Testis (tissue), 3 donors: ENCODE data around the gene PDGFRA. TPM values are rescaled to one million over a fixed set of nuclear protein-coding genes. Genes with fewer than 3 reads are reported as not detected.

Experiments used
- DNase-seq: peaks from one replicate; pipeline ENCODE4 v3.0.0-alpha.2; 2019
- H3K27ac ChIP-seq, 2 donors: fragments of 200-600 bp; sonication (generic); one replicate each; pipeline ENCODE4 v1.5.1; 2019
- H3K27me3 ChIP-seq: fragments of 200-600 bp; sonication (generic); one replicate; pipeline ENCODE4 v1.5.1; 2019
- H3K36me3 ChIP-seq: fragments of 200-600 bp; sonication (generic); one replicate; pipeline ENCODE4 v1.5.1; 2017; ENCODE audit warnings: low read depth; ENCODE audit errors: missing control alignments
- H3K4me1 ChIP-seq: fragments of 200-600 bp; sonication (generic); one replicate; pipeline ENCODE4 v1.5.1; 2019
- H3K4me3 ChIP-seq, 2 donors: fragments of 200-600 bp; sonication (generic); one replicate each; pipeline ENCODE4 v1.5.1; 2017 to 2019
- H3K9me3 ChIP-seq: fragments of 200-600 bp; sonication (generic); one replicate; pipeline ENCODE4 v1.5.1; 2017
- POLR2A ChIP-seq: fragments of 450-650 bp; IDR thresholded peaks from one replicate; pipeline ENCODE4 v1.6.1; 2017; ENCODE audit warnings: antibody characterized with exemption, mild to moderate bottlenecking, moderate library complexity
- WGBS, 2 donors: methylation state at CpG; one replicate each; pipeline ENCODE4 v1.1.5; 2018; 5-methylcytosine and 5-hydroxymethylcytosine counted together
- intact Hi-C: fragments of 100-400 bp; cut with DNase I; formaldehyde crosslinking; loops from one replicate; pipeline ENCODE4 v1.15.1; 2023; ENCODE audit warnings: low total_unique reads
- polyA plus RNA-seq: library from polyadenylated mRNA; stranded (reverse); fragments of 350-450 nt; fragmentation: Illumina TruSeq; extraction: RNeasy Lipid Tissue Mini Kit (QIAGEN cat#74804); gene quantifications from one replicate; pipeline ENCODE4 v1.2.3, GENCODE V29; 2014; ENCODE audit warnings: low read depth, low replicate concordance; ENCODE audit not compliant: insufficient read depth
- total RNA-seq, 2 donors: library from RNA; depleted of rRNA; stranded (reverse); fragments of >200 nt; gene quantifications; one replicate each; pipeline ENCODE4 v1.2.3, GENCODE V29; 2016
- TF ChIP-seq, protein P1 (sequence below), 3 experiments: fragments of 450-650 bp in 2 of 3; fragments of 200-600 bp in 1 of 3; sonication (generic) in 1 of 3; IDR thresholded peaks; one replicate each; pipeline ENCODE4 v1.5.1; 2016 to 2019; ENCODE audit warnings: antibody characterized with exemption in 3 of 3, mild to moderate bottlenecking in 2 of 3, moderate library complexity in 1 of 3

PDGFRA gene
- total and polyA plus RNA-seq, 3 donors from 2014 or later, result 26.2 to 86.1 (median 46.5) TPM

DNA sequence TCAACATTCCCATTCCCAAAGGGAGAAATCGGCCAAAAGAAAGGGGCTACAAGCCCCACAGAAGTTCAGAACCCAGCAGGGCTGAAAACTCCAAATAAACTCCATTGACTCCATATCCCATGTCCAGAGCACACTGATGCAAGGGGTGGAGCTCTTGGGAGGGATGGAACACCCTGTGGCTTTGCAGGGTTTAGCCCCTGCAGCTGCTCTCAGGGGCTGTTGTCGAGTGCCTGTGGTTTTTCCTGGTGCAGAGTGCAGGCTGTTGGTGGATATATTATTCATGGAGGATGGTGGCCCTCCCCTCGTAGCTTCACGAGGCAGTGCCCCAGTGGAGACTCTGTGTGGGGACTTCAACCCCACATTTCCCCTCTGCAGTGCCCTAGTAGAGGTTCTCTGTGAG is 53.7 kb downstream of the PDGFRA start:
- no peak for DNase-seq
- Histone ChIP-seq H3K9me3 (no peaks in the 10 kb centered on the region), H3K36me3 (no peaks in the 10 kb centered on the region), H3K27me3 (no peaks in the 10 kb centered on the region), H3K27ac (no peak overlapping the region), H3K4me1 (no peaks in the 10 kb centered on the region), H3K4me3 (no peak overlapping the region)
- TF ChIP-seq, protein P1, sequence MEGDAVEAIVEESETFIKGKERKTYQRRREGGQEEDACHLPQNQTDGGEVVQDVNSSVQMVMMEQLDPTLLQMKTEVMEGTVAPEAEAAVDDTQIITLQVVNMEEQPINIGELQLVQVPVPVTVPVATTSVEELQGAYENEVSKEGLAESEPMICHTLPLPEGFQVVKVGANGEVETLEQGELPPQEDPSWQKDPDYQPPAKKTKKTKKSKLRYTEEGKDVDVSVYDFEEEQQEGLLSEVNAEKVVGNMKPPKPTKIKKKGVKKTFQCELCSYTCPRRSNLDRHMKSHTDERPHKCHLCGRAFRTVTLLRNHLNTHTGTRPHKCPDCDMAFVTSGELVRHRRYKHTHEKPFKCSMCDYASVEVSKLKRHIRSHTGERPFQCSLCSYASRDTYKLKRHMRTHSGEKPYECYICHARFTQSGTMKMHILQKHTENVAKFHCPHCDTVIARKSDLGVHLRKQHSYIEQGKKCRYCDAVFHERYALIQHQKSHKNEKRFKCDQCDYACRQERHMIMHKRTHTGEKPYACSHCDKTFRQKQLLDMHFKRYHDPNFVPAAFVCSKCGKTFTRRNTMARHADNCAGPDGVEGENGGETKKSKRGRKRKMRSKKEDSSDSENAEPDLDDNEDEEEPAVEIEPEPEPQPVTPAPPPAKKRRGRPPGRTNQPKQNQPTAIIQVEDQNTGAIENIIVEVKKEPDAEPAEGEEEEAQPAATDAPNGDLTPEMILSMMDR (IDR thresholded peaks at IDR 0.05), result no peak
- TF ChIP-seq POLR2A, result no peak
- intact Hi-C loops, result no loop called here
- WGBS, 2 donors, result 92 to 97% methylated on average over 4 of the region's 4 CpGs

DNA sequence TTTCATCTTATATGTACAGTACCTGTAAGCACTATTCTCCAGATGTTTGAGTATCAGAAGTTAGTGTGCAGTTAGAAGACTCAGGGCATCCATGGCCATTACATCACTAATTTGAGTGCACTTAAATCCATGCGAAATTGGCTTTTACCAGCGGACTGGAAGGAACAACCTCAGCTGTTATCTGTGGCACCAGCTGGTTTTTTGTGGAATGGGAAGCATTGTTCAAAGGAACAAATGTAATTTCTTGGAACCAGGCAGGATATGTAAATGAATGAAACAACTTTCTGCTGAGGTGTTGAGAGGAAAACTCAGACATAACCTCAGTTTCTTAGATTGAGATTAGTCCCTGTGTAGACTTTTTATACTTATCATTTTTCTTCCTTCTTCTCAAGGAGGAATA is 60.2 kb downstream of the PDGFRA start:
- no peak for DNase-seq
- Histone ChIP-seq H3K4me3 (no peak overlapping the region), H3K27me3 (no peaks in the 10 kb centered on the region), H3K36me3 (no peaks in the 10 kb centered on the region), H3K9me3 (no peaks in the 10 kb centered on the region), H3K27ac (no peak overlapping the region), H3K4me1 (no peaks in the 10 kb centered on the region)
- TF ChIP-seq POLR2A, result no peak
- TF ChIP-seq, protein P1 (IDR thresholded peaks at IDR 0.05), result no peak
- 85% methylated on average over 2 of the region's 2 CpGs for WGBS, 2 donors
- intact Hi-C loops, result no loop called here

DNA sequence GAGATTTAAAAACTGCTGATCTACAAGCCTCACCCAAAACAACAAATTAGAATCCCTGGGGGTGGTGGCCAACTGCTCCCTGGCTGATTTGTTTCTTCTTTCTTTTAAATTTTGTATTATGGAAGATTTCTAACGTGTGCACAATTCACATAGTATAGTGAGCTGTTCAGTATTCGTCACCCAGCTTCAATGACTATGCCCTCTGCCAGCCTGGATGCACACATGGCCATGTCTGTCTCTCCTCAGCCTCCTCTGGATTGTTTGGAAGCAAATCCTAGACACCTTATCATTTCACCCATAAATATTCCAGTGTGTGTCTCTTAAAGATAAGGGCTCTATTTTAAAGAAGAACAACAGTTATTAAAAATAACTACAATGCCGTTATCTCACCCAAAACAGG is 61.9 kb downstream of the PDGFRA start:
- H3K9me3 ChIP-seq, result no peaks in the 10 kb centered on the region
- DNase-seq, result no peak
- WGBS, 2 donors, result 76 to 84% methylated on average over 3 of the region's 3 CpGs
- no peaks in the 10 kb centered on the region for H3K4me1 ChIP-seq
- H3K4me3 ChIP-seq, result no peak overlapping the region
- no peak for TF ChIP-seq POLR2A
- TF ChIP-seq, protein P1 (IDR thresholded peaks at IDR 0.05), result no peak
- H3K36me3 ChIP-seq, result no peaks in the 10 kb centered on the region
- intact Hi-C loops, result no loop called here
- no peak overlapping the region for H3K27ac ChIP-seq
- no peaks in the 10 kb centered on the region for H3K27me3 ChIP-seq

DNA sequence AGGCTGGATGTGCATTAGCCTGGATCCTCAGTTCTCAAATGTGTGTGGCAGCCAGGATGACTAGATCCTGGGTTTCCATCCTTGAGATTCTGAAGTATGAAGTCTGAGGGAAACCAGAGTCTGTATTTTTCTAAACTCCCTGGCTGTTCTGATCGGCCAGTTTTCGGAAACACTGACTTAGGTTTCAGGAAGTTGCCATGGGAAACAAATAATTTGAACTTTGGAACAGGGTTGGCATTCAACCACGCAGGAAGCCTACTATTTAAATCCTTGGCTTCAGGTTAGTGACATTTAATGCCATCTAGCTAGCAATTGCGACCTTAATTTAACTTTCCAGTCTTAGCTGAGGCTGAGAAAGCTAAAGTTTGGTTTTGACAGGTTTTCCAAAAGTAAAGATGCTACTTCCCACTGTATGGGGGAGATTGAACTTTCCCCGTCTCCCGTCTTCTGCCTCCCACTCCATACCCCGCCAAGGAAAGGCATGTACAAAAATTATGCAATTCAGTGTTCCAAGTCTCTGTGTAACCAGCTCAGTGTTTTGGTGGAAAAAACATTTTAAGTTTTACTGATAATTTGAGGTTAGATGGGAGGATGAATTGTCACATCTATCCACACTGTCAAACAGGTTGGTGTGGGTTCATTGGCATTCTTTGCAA is 67.6 kb downstream of the PDGFRA start:
- H3K4me1 ChIP-seq, result no peaks in the 10 kb centered on the region
- intact Hi-C loops, result no loop called here
- H3K4me3 ChIP-seq, result no peak overlapping the region
- H3K27me3 ChIP-seq, result no peaks in the 10 kb centered on the region
- DNase-seq, result no peak
- no peak overlapping the region for H3K27ac ChIP-seq
- TF ChIP-seq, protein P1 (IDR thresholded peaks at IDR 0.05), result no peak
- TF ChIP-seq POLR2A, result no peak
- WGBS, 2 donors, result 68 to 77% methylated on average over 7 of the region's 7 CpGs
- H3K36me3 ChIP-seq, result no peaks in the 10 kb centered on the region
- no peaks in the 10 kb centered on the region for H3K9me3 ChIP-seq

DNA sequence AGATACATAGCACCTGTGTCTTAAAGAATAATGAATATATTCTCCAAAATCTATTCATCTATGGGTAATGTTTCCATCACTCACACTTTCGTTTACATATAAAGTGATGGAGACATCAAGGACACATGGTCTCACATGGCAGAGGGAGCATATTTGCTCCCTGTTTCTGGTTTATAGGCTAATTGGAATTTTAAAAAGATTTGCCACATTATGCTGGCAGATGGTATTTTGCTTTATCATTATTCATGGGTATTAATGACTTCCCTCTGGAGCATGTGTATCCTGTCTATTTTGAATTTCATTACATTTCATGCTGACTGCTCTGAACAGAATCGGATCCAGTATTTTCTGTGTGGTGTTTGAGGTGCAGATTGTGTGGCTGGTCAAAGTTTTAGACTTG is 79.0 kb downstream of the PDGFRA start:
- Histone ChIP-seq H3K4me3 (no peak overlapping the region), H3K27ac (no peak overlapping the region), H3K9me3 (no peaks in the 10 kb centered on the region), H3K27me3 (no peaks in the 10 kb centered on the region), H3K36me3 (no peaks in the 10 kb centered on the region), H3K4me1 (no peaks in the 10 kb centered on the region)
- WGBS, 2 donors, result 75 to 76% methylated on average over 2 of the region's 2 CpGs
- TF ChIP-seq, protein P1 (IDR thresholded peaks at IDR 0.05), result no peak
- DNase-seq, result no peak
- intact Hi-C loops, result no loop called here
